ENCODE results near the gene SLC1A4. TPM values are rescaled to one million over a fixed set of nuclear protein-coding genes. Genes with fewer than 3 reads are reported as not detected.

Gene SLC1A4
- total RNA-seq, 4 donors from 2014 or later: 4.6 to 6.9 (median 5.4) TPM

DNA sequence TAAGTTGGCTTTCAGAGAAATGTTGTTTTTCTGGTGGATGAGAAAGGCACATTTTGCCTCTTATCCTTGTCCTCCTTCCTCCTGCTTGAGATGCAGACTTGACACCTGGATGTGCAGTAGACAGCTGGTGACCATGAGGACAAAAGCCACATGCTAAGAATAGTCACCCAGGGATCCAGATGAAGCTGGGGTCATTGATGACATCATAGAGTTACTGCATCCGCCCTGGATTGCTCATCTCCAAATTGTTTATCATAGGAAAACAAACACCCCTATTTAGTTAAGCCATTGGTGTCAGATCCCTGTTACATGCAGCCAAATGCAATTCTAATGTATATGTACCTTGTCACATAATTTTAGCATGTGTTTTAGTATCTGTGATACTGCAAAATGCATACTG is 16.3 kb upstream of the SLC1A4 start:
- no peak for DNase-seq
- no peak overlapping the region for H3K4me3 ChIP-seq (replicated peaks in 1 of 3)
- no peak for TF ChIP-seq POLR2A (IDR thresholded peaks at IDR 0.05)
- TF ChIP-seq, protein P1, sequence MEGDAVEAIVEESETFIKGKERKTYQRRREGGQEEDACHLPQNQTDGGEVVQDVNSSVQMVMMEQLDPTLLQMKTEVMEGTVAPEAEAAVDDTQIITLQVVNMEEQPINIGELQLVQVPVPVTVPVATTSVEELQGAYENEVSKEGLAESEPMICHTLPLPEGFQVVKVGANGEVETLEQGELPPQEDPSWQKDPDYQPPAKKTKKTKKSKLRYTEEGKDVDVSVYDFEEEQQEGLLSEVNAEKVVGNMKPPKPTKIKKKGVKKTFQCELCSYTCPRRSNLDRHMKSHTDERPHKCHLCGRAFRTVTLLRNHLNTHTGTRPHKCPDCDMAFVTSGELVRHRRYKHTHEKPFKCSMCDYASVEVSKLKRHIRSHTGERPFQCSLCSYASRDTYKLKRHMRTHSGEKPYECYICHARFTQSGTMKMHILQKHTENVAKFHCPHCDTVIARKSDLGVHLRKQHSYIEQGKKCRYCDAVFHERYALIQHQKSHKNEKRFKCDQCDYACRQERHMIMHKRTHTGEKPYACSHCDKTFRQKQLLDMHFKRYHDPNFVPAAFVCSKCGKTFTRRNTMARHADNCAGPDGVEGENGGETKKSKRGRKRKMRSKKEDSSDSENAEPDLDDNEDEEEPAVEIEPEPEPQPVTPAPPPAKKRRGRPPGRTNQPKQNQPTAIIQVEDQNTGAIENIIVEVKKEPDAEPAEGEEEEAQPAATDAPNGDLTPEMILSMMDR (IDR thresholded peaks at IDR 0.05): no peak
- intact Hi-C loops (cut with DNase I): no loop called here
- no peaks in the 10 kb centered on the region for H3K9me3 ChIP-seq
- peaks cover 0 to 8% of the 10 kb centered on the region in 2 donors for H3K4me1 ChIP-seq
- no peaks in the 10 kb centered on the region for H3K27me3 ChIP-seq
- WGBS, 2 donors: 72 to 90% methylated on average over 1 of the region's 1 CpG
- H3K36me3 ChIP-seq: no peaks in the 10 kb centered on the region
- no peak overlapping the region for H3K27ac ChIP-seq

DNA sequence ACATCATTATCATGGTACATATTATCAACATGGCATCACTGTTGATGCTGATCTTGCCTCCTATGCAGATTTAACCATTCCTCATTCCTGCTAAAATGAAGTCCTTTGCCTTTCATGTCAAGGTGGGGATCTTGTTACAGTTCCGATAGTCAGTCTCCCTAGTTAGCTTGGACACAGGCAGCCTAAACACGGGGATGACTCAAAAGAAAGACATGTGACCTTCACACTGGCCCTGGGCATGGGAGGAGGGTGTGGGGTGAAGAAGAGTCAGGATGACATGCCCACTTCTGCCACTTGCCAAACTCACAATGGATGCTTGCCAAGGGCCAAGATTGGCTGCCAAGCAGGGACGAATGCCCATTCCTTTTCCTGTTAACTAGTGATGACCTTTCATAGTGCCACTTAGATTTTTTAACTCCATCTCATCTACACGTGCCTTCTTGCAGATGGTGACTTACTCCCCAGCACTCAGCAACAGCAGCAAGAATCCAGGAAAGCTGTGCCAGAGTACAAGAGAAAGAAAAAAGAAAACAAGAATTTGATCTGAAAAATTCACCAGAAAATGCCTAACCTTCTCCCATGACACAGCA is 13.9 kb upstream of the SLC1A4 start:
- TF ChIP-seq POLR2A (IDR thresholded peaks at IDR 0.05): no peak
- TF ChIP-seq, protein P1 (IDR thresholded peaks at IDR 0.05): no peak

DNA sequence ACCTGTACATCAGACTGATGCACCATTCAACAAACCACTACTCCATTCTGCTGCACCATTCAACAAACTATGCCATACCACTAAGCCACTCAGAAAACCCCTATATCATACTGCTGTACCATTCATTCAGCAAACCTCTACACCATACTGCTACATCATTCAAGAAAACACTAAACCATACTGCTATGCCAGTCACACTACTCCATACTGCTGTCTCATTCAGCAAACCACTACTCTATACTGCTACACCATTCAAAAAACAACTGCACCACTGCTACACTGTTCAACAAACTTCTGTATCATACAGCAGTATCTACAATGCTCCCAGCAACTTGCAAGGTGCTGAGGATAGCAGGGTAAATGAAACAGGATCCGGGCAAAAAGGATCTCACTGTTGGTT is 12.9 kb upstream of the SLC1A4 start:
- TF ChIP-seq, protein P1 (IDR thresholded peaks at IDR 0.05): no peak
- no peak for TF ChIP-seq POLR2A (IDR thresholded peaks at IDR 0.05)
- no peak overlapping the region for H3K27ac ChIP-seq
- intact Hi-C loops (cut with DNase I): no loop called here
- peaks cover 0 to 8% of the 10 kb centered on the region in 2 donors for H3K4me1 ChIP-seq
- no peak for DNase-seq
- no peaks in the 10 kb centered on the region for H3K36me3 ChIP-seq
- 60 to 73% methylated on average over 1 of the region's 1 CpG for WGBS, 2 donors
- no peaks in the 10 kb centered on the region for H3K9me3 ChIP-seq
- no peaks in the 10 kb centered on the region for H3K27me3 ChIP-seq
- H3K4me3 ChIP-seq (replicated peaks in 1 of 3): no peak overlapping the region

More for the DNA sequence above, 13.9 kb upstream of the SLC1A4 start:
- Histone ChIP-seq H3K4me3 (replicated peaks in 1 of 3) (no peak overlapping the region), H3K27ac (no peak overlapping the region), H3K4me1 (peaks cover 0 to 8% of the 10 kb centered on the region in 2 donors), H3K27me3 (no peaks in the 10 kb centered on the region), H3K36me3 (no peaks in the 10 kb centered on the region), H3K9me3 (no peaks in the 10 kb centered on the region)
- 29 to 31% methylated on average over 4 of the region's 4 CpGs for WGBS, 2 donors
- peak; percentile 7 to 9 for DNase-seq
- intact Hi-C loops (cut with DNase I): no loop called here

DNA sequence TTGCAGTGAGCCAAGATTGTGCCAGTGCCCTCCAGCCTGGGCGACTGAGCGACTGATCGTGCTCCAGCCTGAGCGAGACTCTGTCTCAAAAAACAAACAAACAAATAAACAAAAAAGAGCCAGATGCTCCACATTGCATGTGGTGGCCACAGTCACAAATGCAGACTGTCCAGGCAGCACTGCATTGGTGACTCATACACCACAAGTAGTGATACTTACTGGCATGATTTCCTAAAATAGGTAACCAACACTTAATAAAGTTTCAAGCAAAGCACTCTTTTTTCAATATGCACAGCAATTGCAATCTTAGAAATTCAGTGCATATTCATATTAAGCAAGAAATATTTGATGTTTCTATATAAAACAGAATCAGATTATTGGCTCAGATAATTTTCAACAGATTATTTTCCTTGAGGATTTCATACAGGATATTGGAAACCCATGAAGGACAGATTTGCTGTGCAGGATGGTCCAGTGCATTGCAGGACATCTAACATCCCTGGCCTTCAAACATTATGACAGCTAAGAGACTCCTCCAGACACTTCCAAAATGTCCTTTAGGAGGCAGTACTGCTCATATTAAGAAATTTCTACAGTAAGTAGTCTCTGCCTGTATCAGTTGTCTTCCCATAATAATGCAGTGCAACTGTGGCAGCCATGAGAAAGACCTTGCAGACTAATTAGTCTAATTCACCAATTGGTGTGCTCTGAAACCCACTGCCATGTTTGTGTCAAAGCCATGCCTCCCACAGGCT is 10.5 kb upstream of the SLC1A4 start:
- TF ChIP-seq, protein P1 (IDR thresholded peaks at IDR 0.05): no peak
- H3K27ac ChIP-seq: no peak overlapping the region
- DNase-seq: no peak
- no peaks in the 10 kb centered on the region for H3K27me3 ChIP-seq
- H3K4me3 ChIP-seq (replicated peaks in 1 of 3): no peak overlapping the region
- no peaks in the 10 kb centered on the region for H3K36me3 ChIP-seq
- intact Hi-C loops (cut with DNase I): no loop called here
- WGBS, 2 donors: 97% methylated on average over 4 of the region's 4 CpGs
- peaks cover 0 to 8% of the 10 kb centered on the region in 2 donors for H3K4me1 ChIP-seq
- H3K9me3 ChIP-seq: no peaks in the 10 kb centered on the region

DNA sequence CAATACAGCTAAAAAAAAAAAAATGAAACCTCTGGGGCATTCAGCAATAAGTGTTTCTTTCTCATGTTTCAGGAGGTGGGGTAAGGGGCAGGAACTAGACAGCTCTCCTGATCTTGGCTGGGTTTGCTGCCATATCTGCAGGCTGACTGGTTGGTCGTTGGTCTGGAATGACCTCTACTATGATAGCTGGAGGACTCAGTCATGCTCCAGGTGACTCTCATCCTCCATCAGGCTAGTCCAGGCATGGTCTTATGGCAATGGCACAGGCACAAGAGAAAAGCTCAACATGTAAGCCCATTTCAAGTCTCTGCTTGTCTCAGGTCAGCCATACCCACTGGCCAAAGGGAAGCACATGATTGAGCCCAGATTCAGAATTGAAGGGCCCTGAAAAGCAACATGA is 9.5 kb upstream of the SLC1A4 start:
- DNase-seq: no peak
- 36 to 45% methylated on average over 1 of the region's 1 CpG for WGBS, 2 donors
- no peak overlapping the region for H3K27ac ChIP-seq
- no peak for TF ChIP-seq POLR2A (IDR thresholded peaks at IDR 0.05)
- TF ChIP-seq, protein P1 (IDR thresholded peaks at IDR 0.05): no peak
- intact Hi-C loops (cut with DNase I): no loop called here
- H3K4me1 ChIP-seq: peaks cover 0 to 8% of the 10 kb centered on the region in 2 donors
- no peaks in the 10 kb centered on the region for H3K27me3 ChIP-seq
- H3K4me3 ChIP-seq (replicated peaks in 1 of 3): no peak overlapping the region
- no peaks in the 10 kb centered on the region for H3K36me3 ChIP-seq
- H3K9me3 ChIP-seq: no peaks in the 10 kb centered on the region

All from thyroid gland (tissue), 4 donors.